Central memory CD4-positive, alpha-beta T cell (primary cell): ENCODE measurements around the gene SRSF10.
"Not testable (repeated sequence)": the region's sequence is repeated elsewhere in the genome, so short reads cannot be mapped to it uniquely, and the experiment has no call there.

ENCODE experiments used
- DNase-seq: peaks from one replicate; pipeline ENCODE4 v3.0.0; 2022

The SRSF10 gene

DNA sequence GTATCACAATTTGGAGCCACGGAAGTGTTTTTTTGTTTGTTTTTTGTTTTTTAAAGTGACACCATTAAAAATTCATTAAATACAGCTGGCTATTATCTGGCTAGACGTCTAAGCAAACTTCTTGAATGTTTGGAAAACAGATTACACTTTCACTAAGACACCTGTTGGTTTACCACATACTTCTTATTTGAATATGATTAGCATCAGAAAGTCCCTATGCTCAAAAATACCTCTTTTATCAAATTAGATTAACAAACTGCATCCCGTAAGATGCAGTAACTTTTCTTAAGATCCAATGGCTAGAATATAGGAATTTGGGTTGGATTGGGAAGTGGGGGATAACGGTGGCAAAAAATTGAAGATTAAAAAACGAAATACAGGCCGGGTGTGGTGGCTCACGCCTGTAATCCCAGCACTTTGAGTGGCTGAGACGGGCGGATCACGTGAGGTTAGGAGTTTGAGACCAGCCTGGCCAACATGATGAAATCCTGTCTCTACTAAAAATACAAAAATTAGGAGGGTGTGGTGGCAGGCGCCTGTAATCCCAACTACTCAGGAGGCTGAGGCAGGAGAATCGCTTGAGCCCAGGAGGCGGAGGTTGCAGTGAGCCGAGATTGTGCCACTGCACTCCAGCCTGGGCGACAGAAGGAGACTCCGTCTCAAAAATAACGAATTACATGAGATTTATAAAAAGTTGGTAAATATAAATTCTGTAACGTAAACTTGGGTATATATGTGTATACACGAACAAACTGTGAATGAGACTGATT is 21.9 kb downstream of the SRSF10 start:
- not testable (repeated sequence) for DNase-seq

DNA sequence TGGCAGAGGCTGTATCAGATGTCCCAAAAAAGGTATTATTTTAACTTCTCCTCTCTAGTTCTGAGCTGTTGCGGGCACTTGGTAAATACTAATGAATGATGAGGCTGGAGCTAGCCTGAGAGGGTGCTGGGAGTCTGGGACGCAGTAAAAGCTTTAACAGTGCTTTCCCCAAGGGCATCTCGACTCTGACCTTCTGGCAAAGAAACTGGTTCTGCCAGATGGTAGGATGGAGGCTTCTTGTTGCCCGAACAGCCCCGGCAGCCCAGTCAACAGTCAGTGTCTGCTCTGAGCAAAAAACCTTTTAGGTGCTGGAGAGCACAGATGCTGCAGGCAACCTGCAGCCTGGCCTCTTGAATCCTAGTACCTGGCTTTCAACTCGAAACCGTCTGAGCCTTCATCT is 23.0 kb downstream of the SRSF10 start:
- DNase-seq: no peak

DNA sequence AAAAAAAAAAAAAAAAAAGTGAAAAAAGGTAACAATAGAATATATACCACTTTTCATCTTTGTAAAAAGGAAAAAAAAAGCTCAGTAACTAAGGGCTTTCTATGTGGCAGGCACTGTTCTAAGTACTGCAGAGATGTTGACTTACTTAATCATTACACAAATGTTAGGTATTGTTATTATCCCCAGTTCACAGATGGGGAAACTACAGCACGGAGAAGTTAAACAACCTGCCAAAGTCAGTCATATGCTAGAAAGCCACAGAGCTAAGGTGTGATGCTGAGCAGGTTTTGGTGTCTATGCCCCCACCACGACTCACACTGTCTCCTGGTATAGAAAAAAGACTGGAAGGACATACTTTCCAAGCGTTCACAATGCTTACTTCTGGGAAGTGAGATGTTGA is 27.1 kb downstream of the SRSF10 start:
- DNase-seq: no peak

DNA sequence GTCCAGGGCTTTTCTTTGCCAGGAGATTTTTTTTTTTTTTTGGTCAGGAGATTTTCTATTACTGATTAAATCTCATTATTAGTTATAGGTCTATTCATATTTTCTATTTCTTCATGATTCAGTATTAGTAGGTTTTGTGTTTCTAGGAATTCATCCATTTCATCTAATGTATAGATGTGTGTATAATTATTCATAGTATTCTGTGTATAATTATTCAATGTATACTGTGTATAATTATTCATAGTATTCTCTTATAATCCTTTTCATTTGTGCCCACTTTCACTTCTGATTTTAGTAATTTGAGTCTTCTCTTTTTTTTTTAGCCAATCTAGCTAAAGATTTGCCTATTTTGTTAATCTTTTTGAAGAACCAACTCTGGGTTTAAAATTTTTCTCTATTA is 32.8 kb downstream of the SRSF10 start:
- no peak for DNase-seq

DNA sequence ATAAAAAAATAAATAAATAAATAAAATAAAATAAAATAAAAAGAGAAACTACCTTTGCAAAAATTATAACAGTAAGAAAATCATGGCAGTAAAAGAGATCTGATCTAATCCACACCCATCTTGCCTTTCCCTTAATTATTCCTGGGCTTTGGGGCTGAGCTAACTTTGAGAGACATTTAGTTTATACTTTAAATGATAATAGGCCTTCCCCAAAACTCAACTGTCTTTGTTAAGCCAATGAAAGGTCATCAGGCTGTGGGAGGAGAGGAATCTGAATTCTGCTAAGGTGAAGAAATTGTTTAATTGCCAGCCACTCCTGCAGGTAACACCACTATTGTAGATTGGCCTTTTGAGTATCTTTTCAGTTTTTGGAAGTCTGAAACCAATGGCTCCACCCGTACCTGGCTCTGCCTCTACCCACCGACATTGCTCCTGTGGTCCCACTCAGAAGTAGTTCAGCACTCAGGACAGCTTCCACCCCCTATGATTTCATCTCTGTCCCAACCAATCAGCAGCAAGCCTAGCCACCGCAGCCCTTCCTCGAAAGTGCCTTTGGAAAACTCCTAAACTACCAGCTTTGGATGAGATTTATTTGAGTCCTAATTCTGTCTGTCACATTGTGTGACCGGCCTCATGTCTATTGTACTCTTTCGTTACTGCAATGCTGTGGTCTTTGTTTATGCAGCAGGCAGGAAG is 43.5 kb downstream of the SRSF10 start:
- DNase-seq: no peak

DNA sequence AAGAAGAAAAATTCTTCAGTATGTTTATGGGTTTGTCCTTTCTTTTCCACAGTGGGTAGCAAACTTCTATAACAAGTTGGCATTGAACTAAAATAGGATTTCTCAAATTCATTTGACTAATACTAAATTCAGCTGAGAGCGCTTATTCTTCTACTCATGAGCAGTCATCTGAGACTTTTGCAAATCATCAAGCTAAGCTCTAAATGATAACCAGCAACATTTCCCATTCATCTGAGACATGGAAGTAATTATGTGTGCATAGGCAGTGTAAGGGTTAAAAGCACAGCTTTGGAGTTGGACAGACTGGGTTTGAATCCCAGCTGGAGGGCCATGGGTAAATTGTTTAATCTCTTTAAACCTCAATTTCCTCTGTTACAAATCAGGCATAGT is 48.6 kb downstream of the SRSF10 start:
- no peak for DNase-seq

DNA sequence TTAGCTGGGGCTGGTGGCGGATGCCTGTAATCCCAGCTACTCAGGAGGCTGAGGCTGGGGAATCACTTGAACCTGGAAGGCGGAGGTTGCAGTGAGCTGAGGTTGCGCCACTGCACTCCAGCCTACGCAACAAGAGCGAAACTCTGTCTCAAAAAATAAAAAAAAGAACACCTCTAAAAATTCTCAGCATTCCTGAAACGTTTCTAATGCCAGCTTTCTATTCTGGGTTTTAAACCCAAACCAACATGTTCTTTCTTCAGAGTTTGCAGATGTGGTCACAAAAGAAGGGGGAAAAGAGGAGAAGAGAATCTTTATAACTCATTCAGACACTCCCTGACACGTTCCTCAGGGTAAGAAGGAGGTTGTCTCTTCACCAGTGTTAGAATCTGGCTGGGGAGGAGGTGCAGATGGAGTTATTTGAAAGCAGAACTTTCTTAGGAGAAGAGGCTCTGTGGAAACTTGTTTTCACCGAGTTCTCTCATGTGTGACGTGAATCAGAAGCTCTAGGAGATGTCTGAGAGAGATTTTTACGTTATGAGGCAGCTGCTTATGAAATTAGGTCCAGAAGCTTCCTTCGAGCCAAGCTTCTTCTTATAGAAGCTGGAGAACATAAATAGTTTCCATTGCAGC is 49.2 kb downstream of the SRSF10 start:
- DNase-seq: no peak

DNA sequence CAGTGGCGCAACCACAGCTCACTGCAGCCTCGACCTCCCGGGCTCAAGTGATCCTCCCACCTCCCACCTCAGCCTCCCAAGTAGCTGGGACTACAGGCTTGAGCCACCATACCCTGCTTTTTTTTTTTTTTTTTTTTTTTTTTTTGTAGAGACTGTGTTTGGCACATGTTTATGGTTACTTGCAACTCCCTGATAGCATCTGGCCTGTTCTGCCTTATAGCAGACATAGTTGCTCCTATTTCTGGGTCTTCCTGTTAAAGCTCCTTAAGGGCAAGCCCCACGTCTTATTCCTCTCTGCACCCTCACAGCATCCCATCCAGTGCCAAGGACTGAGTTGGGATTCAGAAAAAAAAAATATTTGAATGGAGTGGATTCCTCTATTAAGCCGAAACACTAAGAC is 49.9 kb downstream of the SRSF10 start:
- no peak for DNase-seq

DNA sequence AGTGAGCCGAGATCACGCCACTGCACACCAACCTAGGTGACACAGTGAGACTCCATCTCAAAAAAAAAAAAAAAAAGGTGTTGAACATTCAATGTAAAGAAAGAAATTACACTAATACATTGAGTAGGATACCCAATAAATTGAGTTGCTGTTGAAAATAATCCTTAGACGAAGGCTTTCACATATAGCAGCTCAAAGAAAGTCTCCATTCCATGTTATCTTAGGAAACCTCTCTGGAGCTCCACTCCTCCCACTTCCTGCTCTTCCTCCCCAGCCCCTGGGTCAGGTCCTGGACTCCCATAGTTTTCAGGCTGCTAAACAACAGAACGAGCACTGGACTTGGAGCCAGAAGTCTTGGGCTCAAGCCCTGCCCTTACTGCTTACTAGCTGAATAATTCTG is 51.3 kb downstream of the SRSF10 start:
- no peak for DNase-seq

DNA sequence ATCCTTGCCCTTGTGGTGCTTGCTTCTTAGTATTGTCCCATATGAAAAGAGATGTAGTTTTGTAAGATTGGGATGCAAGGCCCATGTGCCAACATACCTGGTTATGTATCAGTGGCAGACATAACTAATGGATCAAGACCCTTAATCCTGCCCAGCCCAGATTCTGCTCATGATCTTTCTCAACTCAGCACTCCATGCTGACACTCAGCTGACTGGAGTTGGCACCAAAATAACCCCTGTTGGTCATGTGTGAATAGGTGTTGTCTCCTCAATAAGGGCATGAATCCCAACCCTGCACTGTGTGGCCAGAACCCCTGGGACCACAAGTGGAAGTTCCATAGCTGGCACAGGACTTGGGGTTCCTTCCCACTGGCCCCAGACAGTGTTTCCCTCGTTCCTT is 53.0 kb downstream of the SRSF10 start:
- no peak for DNase-seq

DNA sequence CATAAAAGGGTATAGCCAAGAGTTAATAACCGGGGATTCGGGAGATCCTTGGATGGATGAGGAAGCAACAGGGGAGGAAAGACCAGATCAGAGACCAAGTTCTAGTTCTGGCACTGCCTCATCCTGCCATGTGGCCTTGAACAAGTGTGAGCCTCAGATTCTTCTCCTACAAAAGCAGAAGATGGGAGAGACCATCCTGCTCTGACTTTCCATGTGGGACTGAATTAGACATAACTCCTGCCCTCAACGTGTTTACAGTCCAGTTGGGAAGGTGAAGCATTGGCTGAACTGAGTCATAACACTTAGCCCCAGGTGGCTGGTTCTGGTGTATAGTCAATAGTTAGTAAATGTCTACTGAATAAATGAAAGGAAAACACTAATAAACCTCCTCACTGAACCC is 54.8 kb downstream of the SRSF10 start:
- DNase-seq: no peak

DNA sequence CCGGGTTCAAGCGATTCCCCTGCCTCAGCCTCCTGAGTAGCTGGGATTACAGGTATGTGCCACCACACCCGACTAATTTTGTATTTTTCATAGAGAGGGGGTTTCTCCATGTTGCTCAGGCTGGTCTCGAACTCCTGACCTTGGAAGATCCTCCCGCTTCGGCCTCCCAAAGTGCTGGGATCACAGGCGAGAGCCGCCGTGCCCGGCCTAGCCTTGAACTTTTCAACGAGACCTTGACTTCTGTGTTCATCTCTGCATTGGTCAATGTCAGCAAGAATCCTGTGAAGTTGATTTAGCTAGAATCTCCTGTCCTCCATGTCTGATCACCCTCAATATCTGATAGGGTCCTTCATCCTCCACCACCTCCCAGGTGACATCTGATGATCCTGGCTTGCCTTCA is 55.5 kb downstream of the SRSF10 start:
- DNase-seq: no peak

DNA sequence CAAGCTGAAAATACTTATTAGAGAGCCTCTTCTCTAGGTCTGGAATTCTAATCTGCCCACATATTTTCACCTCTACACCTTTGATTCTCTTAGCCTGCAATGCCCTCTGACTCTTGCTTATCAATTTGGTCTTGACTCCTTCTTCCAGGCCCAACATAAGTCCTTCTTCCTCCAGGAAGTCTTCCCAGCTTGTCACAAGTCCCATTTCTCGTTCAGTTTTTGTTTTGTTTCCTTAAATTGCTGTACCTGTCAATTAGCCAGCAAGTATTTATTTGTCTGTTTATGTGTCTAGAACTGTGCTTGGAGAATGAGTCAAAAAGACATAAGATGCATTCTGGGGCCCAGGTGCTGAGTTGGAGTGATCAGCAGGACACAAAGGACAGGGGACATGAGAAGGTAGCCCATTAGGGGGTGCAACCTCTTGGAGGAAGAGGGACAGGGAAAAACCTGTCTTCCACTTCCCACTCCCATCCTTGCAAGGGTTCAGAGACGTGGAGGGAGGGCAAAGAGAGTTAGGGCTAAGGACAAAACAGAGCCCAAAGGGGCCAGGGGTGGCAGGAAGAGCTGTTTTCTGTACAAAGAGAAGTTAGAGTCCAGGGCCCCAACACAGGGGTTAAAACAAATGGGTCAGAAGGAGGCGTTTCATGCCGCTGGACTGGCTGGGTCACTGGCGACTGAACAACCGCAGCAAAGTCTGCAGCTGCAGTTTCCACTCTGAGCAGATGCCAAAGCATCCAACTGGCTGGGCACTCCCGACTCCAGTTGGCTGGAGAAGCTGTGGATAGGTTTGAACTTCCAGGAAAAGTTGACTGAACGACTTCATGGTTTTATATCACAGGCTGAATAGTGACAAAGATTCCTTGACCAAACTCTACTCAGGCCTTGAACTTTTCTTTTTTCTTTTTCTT is 56.3 kb downstream of the SRSF10 start:
- DNase-seq: no peak

DNA sequence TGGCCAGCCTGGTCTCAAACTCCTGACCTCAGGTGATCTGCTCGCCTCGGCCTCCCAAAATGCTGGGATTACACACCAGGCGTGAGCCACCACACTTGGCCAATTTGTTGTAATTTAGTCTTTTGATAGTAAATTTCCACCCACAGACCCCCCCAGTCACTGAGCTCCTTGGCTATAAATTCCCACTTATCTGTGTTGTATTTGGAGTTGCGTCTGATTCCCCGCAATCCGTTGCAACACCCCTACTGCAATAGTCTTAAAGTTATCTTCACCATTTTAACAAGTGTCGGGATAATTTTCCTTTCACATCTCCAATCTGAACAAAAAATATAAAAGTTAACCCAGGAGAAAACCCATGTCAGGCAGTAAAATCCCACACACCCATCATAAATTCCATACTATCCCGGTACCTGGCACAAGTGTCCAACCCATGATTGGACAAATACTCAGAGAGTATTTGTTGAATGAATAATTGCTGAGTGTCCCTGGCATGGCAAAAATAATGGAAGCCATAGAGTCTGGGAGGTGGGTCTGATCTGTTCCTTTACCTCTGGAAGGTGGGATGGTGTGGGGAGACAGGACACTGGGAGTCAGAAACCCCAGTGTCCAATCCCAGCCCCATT is 57.7 kb downstream of the SRSF10 start:
- DNase-seq: no peak

DNA sequence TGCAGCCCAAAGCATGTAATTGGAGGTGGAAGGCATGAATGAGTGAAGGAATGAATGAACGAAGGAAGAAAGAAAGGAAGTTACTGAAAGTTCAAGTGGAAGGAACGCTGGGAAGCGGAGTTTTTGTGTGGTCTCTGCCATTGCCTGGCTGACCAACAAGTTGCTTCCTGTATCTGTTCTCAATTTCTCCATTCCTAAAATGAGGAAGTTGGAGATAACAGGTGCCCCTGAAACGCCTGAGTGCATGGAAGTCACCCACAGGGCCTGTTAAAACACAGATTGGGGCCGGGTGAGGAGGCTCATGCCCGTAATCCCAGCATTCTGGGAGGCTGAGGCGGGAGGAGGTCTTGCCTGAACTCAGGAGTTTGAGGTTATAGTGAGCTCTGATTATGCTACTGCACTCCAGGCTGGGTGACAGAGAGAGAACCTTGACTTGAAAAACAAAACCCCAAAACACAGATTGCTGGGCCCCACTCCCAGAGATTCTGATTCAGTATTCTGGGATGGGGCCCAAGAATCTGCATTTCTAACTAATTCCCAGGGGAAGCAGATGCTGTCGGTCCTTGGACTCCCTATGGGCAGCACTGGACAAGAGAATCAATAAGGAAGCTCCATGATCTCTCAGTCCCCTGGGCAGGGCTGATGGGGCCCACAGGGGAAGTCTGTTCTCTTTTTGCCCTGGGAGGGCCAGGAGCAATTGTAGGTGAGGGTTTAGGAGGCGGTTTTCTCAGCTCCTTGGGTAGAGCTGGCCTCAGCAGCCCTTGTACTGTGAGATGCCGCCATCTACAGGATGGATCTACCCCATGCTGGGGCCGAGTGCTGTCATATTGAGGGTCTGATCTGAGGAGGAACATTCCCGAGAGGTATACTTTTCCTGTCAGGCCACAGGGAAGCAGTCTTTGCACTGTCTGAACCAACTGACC is 63.7 kb downstream of the SRSF10 start:
- peak; percentile 18 for DNase-seq

DNA sequence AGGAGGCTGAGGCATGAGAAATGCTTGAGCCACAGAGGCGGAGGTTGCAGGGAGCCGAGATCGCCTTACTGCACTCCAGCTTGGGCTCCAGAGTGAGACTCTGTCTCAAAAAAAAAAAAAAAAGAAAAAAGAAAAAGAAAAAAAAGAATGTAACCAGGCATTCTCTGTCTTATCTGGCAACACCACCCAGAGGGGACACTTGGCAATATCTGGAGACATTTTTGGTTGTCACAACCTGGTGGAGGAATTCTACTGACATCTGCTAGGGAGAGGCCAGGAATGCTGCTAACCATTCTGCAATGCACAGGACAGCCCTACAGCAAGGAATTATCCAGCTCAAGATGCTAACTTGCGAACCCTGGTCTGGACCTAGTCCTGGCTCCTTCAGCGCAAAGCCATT is 64.7 kb downstream of the SRSF10 start:
- DNase-seq: no peak

DNA sequence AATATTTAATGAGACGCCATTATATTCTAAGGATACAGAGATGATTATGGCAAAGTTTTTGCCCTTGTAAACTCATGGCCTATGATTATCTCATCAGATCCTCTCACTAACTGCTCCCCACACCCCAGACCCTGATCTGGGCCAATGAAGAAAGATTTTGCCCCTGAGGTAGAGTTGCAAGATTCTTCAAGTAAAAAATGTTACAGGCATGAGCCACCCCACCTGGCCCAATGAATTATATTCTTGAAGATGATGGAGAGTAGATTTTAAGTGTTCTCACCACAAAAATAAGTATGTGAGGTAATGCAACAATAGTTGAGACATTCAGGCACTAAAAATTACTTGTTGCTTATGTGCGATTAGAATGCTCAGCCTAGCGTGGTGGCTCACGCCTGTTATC is 65.2 kb downstream of the SRSF10 start:
- no peak for DNase-seq
